Kidney epithelial cell (primary cell): ENCODE measurements around the gene AIMP1. TPM values are rescaled to one million over a fixed set of nuclear protein-coding genes. Genes with fewer than 3 reads are reported as not detected.

Experiments
- DNase-seq: peaks from one replicate; pipeline ENCODE4 v3.0.0-alpha.2; 2010; ENCODE audit warnings: low read depth
- H3K27me3 ChIP-seq: 2 replicates; pipeline ENCODE4 v1.6.0; 2011; ENCODE audit warnings: low read length; ENCODE audit not compliant: control insufficient read depth, insufficient read depth
- H3K36me3 ChIP-seq: 2 replicates; pipeline ENCODE4 v1.5.1; 2011; ENCODE audit warnings: low read length; ENCODE audit not compliant: control insufficient read depth, insufficient read depth
- H3K4me3 ChIP-seq: 2 replicates; pipeline ENCODE4 v1.5.1; 2011; ENCODE audit warnings: low read depth, mild to moderate bottlenecking, control low read depth, low read length
- CTCF ChIP-seq: IDR thresholded peaks from 2 replicates; pipeline ENCODE4 v1.5.1; 2011; ENCODE audit warnings: mild to moderate bottlenecking, moderate library complexity, low read length, control low read depth, inconsistent platforms; ENCODE audit not compliant: insufficient read depth, poor library complexity, severe bottlenecking
- total RNA-seq: library from RNA; depleted of rRNA; stranded (reverse); fragments of >200 nt; gene quantifications from 2 replicates; pipeline ENCODE4 v1.2.3, GENCODE V29; 2015

Gene AIMP1
- total RNA-seq, 1 donor from 2014 or later = 32.7 TPM

DNA sequence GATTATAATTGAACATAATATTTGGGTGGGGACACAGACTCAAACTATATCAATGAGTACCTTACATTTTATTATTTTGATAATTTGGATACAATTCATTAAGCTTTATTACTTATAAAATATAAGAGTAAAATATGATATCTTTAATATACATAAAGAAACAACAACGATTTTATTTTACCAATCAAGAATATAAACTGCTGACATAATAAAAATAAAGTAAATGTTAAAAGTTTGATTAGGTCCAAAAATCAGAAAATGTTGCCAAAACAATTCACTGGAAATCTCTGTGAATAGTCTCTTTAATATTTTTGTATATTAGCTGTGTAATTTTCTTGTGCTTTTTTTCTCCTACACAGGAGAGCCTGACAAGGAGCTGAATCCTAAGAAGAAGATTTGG lies 30.8 kb downstream of the AIMP1 start:
- Histone ChIP-seq H3K27me3 (no peaks in the 10 kb centered on the region), H3K4me3 (no peak overlapping the region), H3K36me3 (no peaks in the 10 kb centered on the region)
- TF ChIP-seq CTCF = no peak
- DNase-seq = no peak

- no peak overlapping the region for H3K4me3 ChIP-seq
- no peaks in the 10 kb centered on the region for H3K36me3 ChIP-seq
- DNase-seq = no peak
- H3K27me3 ChIP-seq = no peaks in the 10 kb centered on the region
- TF ChIP-seq CTCF = no peak
These were observed 34.7 kb downstream of the AIMP1 start for GRCh38 chr4:106351016-106351415.

DNA sequence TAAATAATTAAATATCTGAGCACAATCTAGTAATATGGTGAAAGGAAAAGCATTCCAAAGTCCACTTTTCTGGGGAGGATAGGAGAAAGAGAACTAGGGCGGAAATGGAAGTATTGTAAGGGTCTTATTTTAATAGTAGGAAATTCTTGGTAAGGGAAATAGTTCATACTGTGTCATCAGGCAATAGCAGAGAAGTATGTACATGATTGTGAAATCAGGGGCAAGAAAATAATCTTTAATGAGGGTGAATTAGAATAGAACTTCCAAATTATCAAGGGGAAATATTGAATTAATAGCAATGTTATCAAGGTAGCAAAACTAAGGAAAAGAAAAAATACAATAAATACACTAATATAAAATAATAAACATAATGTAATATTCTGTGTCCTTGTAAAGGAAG lies 37.4 kb downstream of the AIMP1 start:
- DNase-seq = no peak
- Histone ChIP-seq H3K27me3 (no peaks in the 10 kb centered on the region), H3K4me3 (no peak overlapping the region), H3K36me3 (no peaks in the 10 kb centered on the region)
- no peak for TF ChIP-seq CTCF

DNA sequence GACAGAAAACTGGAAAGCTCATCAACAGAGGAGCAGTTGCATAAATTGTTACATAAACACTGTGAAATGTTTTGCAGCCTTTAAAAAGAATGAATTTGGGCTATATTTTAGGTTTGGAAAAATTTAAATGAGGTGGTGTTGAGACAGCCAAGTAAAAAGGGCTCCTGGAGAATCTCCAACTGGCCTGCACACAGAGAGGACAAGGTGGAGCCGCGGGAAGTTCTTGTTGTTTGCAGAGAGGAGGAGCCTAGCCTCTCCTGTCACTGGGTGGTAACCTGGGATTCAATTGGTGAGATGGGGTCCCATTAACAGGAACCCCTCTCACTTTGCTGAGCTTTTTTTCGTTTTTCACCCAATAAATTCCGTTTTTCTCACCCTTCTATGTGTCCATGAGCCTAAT lies 38.8 kb downstream of the AIMP1 start:
- TF ChIP-seq CTCF = no peak
- Histone ChIP-seq H3K4me3 (no peak overlapping the region), H3K36me3 (no peaks in the 10 kb centered on the region), H3K27me3 (no peaks in the 10 kb centered on the region)
- no peak for DNase-seq

- Histone ChIP-seq H3K27me3 (no peaks in the 10 kb centered on the region), H3K36me3 (no peaks in the 10 kb centered on the region), H3K4me3 (no peak overlapping the region)
- no peak for DNase-seq
- TF ChIP-seq CTCF = no peak
These were observed 42.5 kb downstream of the AIMP1 start for GRCh38 chr4:106358899-106359298.

- no peak for DNase-seq
- H3K27me3 ChIP-seq = no peaks in the 10 kb centered on the region
- no peak for TF ChIP-seq CTCF
- no peak overlapping the region for H3K4me3 ChIP-seq
- H3K36me3 ChIP-seq = no peaks in the 10 kb centered on the region
These were observed 45.9 kb downstream of the AIMP1 start for GRCh38 chr4:106362086-106362825.
